Ectodermal cell (in vitro differentiated cells): ENCODE results near the gene ARL13B.

Source experiments
- H3K27ac ChIP-seq: 2 replicates; pipeline ENCODE4 v1.7.0; 2013; ENCODE audit warnings: mild to moderate bottlenecking, low read depth, low read length; ENCODE audit not compliant: insufficient read depth, poor library complexity, severe bottlenecking
- H3K27me3 ChIP-seq: 2 replicates; pipeline ENCODE4 v1.7.0; 2013; ENCODE audit warnings: mild to moderate bottlenecking, low read length; ENCODE audit not compliant: insufficient read depth, control insufficient read depth, poor library complexity, severe bottlenecking
- H3K36me3 ChIP-seq: one replicate; pipeline ENCODE4 v1.7.0; 2013; ENCODE audit warnings: low read length; ENCODE audit not compliant: control insufficient read depth, insufficient read depth
- H3K4me1 ChIP-seq: one replicate; pipeline ENCODE4 v1.7.0; 2013; ENCODE audit warnings: low read length; ENCODE audit not compliant: control insufficient read depth, insufficient read depth
- H3K4me3 ChIP-seq: 2 replicates; pipeline ENCODE4 v1.7.0; 2013; ENCODE audit warnings: low read depth, low read length, control low read depth; ENCODE audit not compliant: insufficient read depth
- H3K9me3 ChIP-seq: 2 replicates; pipeline ENCODE4 v1.7.0; 2013; ENCODE audit warnings: mild to moderate bottlenecking, low read length, moderate library complexity; ENCODE audit not compliant: control insufficient read depth
- WGBS, 2 experiments: methylation state at CpG; one replicate each; pipeline ENCODE4 v1.1.7; 2013; ENCODE audit warnings: missing lambda C conversion rate in 2 of 2; 5-methylcytosine and 5-hydroxymethylcytosine counted together

ARL13B gene

GRCh38 chr3:94050546-94050945 is 70.6 kb downstream of the ARL13B start:
- no peaks in the 10 kb centered on the region for H3K4me1 ChIP-seq
- H3K27me3 ChIP-seq = no peaks in the 10 kb centered on the region
- no peaks in the 10 kb centered on the region for H3K36me3 ChIP-seq
- H3K9me3 ChIP-seq = no peaks in the 10 kb centered on the region
- H3K4me3 ChIP-seq = no peak overlapping the region
- no peak overlapping the region for H3K27ac ChIP-seq

DNA sequence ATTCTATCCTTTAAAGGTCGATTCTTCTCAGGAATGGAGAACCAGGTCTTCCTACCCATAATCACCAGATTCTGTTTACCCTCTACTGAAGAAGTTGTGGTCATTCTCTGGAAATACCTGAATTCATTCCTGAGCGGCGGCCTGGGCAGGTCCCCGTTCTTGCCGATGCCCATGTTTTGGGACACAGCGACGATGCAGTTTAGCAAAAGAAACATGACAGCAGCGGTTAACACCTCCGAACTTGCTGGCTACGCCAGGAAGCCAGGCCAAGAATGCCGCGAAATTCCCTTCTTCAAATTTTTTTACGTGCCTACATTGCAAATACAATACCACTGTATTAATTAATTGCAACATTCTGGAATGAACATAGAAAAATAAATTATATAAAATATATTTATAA is 81.3 kb downstream of the ARL13B start:
- H3K4me3 ChIP-seq = no peak overlapping the region
- peaks cover 4% of the 10 kb centered on the region for H3K36me3 ChIP-seq
- peaks cover 11% of the 10 kb centered on the region for H3K4me1 ChIP-seq
- H3K27ac ChIP-seq = no peak overlapping the region
- H3K27me3 ChIP-seq = no peaks in the 10 kb centered on the region
- H3K9me3 ChIP-seq = no peaks in the 10 kb centered on the region
- WGBS, 2 experiments = 94 to 99% methylated on average over 12 of the region's 13 CpGs

DNA sequence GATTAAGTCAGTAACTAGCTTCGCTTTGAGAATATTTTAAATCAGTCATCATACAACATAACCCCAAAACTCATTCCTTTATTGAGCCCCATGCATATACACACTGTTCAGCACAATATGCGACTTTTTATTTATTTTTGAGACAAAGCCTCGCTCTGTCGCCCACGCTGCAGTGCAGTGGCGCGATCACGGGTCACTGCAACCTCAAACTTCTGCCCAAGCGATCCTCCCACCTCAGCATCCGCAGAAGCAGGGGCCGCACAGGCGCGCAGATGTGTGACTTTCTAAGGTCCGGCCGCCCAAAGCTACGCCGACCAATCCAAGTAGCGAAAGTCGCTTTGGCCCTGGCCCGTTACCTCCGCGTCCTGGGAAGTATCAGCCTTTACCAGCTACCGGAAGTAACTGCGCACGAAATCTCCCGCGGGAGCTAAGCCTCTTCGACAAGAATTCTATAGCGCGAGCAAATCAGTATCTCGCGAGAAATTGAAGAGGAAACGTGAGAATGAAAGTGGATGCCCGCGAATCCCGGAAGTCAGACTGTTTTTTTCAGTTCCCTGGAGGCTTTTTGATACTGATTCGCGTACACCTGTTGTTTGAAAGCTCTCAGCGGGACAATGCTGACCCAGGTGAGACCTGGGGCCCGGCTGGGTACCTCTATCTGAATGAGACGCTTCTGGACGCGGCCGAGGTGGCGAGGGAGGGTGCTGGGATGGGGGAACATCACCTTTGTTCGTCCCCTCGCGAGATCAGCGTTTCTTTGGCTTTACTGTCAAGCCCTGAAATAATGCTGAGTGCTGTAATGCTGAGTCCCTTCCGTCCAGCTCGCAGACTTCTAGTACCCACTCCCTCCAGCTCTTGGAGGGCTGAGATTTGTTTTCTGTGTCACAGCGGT is 82.8 kb downstream of the ARL13B start, which contains the start of the genes DHFR2 and NSUN3:
DHFR2 (minus strand) TSS at position 404 of the 892 bp plus-strand sequence. CDS start 1,405 bp downstream, outside the sequence.
NSUN3 (plus strand) TSS at position 549 of the 892 bp plus-strand sequence; CDS start at position 615, 66 bp downstream.
- no peaks in the 10 kb centered on the region for H3K9me3 ChIP-seq
- WGBS, 2 experiments = 0 to 1% methylated on average over 52 of the region's 52 CpGs
- peaks cover 4% of the 10 kb centered on the region for H3K36me3 ChIP-seq
- H3K4me1 ChIP-seq = peaks cover 11% of the 10 kb centered on the region
- no peaks in the 10 kb centered on the region for H3K27me3 ChIP-seq
- peak within 1 kb of the TSS; percentile 91 for H3K4me3 ChIP-seq
- H3K27ac ChIP-seq = peak within 1 kb of the TSS; percentile 97

DNA sequence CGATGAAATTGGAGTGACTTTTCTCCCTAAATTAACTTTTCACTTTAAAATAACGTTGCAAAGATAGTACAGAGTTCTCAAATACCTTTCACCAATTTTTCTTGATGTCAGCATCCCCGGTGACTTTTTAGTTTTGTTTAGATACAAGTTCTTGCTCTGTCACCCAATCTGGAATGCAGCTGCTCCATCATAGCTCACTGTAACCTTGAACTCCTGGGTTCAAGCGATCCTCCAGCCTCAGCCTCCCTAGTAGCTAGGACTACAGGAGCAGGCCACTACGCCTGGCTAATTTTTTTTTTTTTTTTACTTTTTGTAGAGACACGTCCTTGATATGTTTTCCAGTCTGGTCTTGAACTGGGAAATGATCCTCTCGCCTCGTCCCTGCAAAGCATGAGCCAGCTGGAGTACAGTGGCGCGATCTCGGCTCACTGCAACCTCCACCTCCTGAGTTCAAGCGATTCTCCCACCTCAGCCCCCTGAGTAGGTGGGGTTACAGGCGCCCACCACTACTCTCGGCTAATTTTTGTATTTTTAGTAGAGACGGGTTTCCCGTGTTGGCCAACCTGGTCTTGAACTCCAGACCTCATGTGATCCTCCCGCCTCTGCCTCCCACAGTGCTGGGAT is 83.7 kb downstream of the ARL13B start:
- WGBS, 2 experiments = 69 to 73% methylated on average over 17 of the region's 17 CpGs
- H3K9me3 ChIP-seq = no peaks in the 10 kb centered on the region
- peak overlapping the region; percentile 97 for H3K27ac ChIP-seq
- peak overlapping the region; percentile 91 for H3K4me3 ChIP-seq
- H3K36me3 ChIP-seq = peaks cover 4% of the 10 kb centered on the region
- no peaks in the 10 kb centered on the region for H3K27me3 ChIP-seq
- H3K4me1 ChIP-seq = peaks cover 11% of the 10 kb centered on the region

- H3K9me3 ChIP-seq = no peaks in the 10 kb centered on the region
- H3K27ac ChIP-seq = no peak overlapping the region
- H3K4me3 ChIP-seq = no peak overlapping the region
- H3K36me3 ChIP-seq = peaks cover 4% of the 10 kb centered on the region
- peaks cover 11% of the 10 kb centered on the region for H3K4me1 ChIP-seq
- no peaks in the 10 kb centered on the region for H3K27me3 ChIP-seq
- 94% methylated on average over 4 to 6 of the region's 6 CpGs for WGBS, 2 experiments
Measured at GRCh38 chr3:94064243-94064860, 84.4 kb downstream of the ARL13B start.

DNA sequence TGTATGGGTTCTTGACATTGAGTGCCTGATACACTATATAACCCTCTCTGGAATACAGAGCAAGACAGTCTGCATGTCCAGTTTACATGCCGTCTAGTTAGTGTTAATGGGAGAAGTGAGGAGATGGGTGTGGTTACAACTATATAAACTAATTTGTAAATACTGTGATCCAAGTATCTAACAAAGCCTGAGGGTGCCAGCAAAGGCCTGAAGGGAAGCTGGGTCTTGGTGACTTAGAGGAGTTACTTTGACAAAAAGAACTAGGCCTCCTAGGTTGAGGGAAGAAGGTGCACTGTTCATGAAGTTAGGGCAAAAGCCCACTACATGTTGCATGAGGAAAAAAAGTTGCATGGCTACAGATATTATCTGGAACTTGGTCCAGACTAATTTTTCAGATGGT is 85.2 kb downstream of the ARL13B start:
- no peaks in the 10 kb centered on the region for H3K9me3 ChIP-seq
- H3K4me1 ChIP-seq = peaks cover 11% of the 10 kb centered on the region
- H3K36me3 ChIP-seq = peaks cover 2% of the 10 kb centered on the region
- no peaks in the 10 kb centered on the region for H3K27me3 ChIP-seq
- no peak overlapping the region for H3K4me3 ChIP-seq
- WGBS, 2 experiments = 89% methylated on average over 1 of the region's 1 CpG; no CpG with 5 or more reads in 1 of the 2 experiments
- H3K27ac ChIP-seq = no peak overlapping the region

- H3K36me3 ChIP-seq = no peaks in the 10 kb centered on the region
- no peaks in the 10 kb centered on the region for H3K9me3 ChIP-seq
- no peak overlapping the region for H3K4me3 ChIP-seq
- 91 to 96% methylated on average over 1 of the region's 1 CpG for WGBS, 2 experiments
- H3K27ac ChIP-seq = no peak overlapping the region
- H3K4me1 ChIP-seq = peaks cover 11% of the 10 kb centered on the region
- H3K27me3 ChIP-seq = no peaks in the 10 kb centered on the region
Measured at GRCh38 chr3:94065819-94066480, 86.0 kb downstream of the ARL13B start.

- Histone ChIP-seq H3K27me3 (no peaks in the 10 kb centered on the region), H3K9me3 (no peaks in the 10 kb centered on the region), H3K4me1 (peaks cover 11% of the 10 kb centered on the region), H3K36me3 (peaks cover 4% of the 10 kb centered on the region), H3K4me3 (no peak overlapping the region), H3K27ac (no peak overlapping the region)
- WGBS, 2 experiments = 92 to 98% methylated on average over 6 of the region's 6 CpGs
Measured at GRCh38 chr3:94066506-94067500, 86.8 kb downstream of the ARL13B start.

- no peaks in the 10 kb centered on the region for H3K27me3 ChIP-seq
- H3K4me3 ChIP-seq = no peak overlapping the region
- H3K9me3 ChIP-seq = no peaks in the 10 kb centered on the region
- H3K27ac ChIP-seq = no peak overlapping the region
- 50 to 67% methylated on average over 1 of the region's 4 CpGs for WGBS, 2 experiments
- H3K36me3 ChIP-seq = peaks cover 4% of the 10 kb centered on the region
- H3K4me1 ChIP-seq = peaks cover 2% of the 10 kb centered on the region
Measured at GRCh38 chr3:94069194-94069813, 89.3 kb downstream of the ARL13B start.
